ENCODE measurements around the gene UBAC2. TPM values are rescaled to one million over a fixed set of nuclear protein-coding genes. Genes with fewer than 3 reads are reported as not detected.

UBAC2 gene
- total RNA-seq, 1 donor from 2014 or later: 36.2 TPM

DNA sequence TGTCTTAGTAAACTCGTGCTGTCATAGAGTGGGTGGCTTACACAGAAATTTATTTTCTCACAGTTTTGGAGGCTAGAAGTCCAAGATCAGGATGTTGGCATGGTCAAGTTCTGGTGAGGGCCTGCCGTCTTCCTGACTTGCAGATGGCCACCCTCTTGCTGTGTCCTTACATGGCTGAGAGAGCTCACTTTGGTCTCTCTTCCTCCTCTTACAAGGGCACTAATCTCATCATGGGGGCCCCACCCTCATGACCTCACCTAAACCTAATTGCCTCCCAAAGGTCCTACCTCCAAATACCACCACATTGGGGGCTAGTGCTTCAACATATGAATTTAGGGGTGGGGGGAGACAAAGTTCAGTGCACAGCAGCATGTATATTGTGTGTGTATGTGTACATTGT, 71.8 kb downstream of the UBAC2 start:
- DNase-seq: no peak

DNA sequence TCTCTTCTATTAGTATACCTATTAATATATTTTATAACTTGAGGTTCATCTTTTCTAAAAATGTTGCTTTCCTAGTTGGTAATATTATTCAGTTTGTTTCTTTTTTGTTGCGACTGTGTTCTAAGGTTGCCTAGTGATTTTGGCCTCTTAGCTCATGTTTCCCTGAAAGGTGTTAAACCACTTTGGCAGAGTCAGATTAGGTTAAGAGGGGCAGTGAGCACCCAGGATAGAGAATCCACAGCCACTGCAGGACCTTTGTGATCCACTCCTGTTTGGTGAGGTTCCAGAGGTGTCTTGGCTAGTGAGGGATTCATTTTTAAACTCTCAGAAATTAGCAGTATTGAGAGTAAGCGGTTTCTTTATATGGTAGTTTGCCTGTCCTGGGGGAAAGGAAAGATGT, 72.5 kb downstream of the UBAC2 start:
- no peak for DNase-seq

DNA sequence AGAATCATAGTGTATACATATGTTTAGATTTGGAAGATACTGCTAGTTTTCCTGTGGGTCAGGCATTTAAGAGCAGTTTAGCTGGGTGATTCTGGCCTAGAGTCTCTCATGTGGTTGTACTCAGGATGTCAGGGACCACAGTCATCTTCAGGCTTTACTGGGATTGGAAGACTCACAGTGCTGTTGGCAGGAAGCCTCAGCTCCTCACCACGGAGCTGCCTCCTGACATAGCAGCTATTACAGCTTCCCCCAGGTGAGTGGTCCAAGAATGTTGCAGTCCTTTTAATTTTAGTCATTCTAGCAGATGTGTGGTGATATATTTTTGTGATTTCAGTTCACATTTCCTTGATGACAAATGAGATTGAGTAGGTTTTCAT, 74.4 kb downstream of the UBAC2 start:
- no peak for DNase-seq

DNA sequence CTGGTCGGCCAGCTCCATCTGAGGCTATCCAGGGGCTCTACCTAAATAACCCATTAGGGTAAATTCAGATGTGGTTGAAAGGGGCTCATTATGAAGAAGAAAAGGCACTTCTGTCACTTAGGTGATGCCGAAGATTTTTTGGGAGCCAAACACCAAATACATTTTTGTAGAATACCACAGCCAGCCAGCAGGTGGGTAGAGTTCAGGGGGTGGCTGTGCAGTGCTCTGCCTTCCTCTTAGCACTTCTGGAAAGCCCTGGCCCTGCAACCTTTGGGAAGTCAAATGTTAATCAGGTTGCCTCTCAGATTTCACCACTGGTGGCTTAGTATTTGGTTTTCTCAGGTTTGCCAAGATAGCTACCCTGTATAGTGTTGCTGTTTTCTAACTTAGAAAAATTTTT, 76.1 kb downstream of the UBAC2 start:
- no peak for DNase-seq

DNA sequence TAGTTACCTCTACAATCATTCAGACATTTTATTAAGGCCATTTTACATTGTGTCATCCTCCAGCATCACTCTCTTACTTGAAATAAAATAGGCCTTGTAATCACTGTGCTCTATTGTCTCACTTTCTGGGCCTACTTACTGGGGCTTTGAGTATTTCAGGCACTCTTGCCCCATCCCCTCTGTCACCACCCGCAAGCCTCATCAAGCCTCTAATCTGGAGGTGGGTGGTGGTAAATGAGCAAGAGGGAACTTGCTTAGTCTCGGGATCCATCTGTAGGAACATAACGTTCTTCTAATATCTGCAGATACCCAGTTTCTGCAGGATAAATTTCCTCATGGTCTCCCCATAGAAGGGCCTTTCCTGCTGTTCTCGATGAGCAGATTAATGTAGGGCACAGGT, 77.0 kb downstream of the UBAC2 start:
- DNase-seq: no peak

DNA sequence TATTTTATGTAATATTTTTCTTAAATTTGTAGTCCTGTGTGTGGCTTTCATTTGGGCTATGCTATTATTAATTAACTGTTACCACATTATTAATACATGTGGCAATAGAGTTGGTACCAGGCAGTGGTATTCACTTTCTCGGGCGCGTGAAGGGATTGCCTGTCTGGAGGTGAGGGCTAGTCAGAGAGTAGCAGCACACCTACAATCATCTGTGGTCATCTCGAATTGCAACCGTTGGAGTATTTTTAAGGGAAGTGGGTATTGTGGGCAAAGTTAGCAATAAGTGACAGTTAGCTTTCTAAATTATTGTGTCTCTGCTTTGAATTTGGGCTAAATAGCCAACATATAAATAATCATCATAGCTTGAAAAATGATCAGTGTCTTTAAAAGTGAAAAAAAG, 77.5 kb downstream of the UBAC2 start:
- no peak for DNase-seq

DNA sequence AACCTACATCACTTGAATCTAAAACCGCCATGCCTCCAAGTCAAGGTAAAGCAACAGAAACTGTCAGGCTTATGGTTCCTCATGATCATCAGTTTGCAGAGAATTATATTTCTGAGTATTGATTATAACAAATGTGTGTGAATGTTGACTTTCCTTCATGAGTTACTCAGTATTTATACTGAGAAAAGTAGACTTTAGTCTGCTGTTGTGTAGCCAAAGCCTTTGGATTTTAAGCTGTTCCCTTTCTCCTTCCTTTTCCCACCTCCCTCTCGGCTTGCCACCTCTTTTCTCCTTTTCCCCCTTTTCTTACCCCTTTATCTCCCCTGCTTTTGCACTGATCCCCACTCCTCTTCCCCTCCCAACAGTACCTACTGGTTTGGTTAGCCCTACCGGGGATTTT, 78.2 kb downstream of the UBAC2 start:
- DNase-seq: no peak

DNA sequence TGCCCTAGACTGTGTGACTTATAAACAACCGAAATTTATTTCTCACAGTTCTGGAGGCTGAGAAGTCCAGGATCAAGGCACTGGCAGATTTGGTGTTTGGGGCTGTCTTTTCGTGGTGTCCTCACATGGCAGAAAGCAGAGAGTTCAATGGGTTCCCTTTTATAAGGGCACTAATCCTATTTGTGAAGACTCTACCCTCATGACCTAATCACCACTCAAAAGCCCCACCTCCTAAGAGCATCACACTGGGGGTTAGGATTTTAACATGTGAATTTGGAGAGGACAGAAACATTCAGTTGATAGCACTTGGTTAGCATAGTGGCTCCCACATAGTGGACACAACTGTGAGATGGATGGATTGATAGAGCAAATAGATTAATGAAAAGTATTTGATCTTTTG, 79.0 kb downstream of the UBAC2 start:
- no peak for DNase-seq

DNA sequence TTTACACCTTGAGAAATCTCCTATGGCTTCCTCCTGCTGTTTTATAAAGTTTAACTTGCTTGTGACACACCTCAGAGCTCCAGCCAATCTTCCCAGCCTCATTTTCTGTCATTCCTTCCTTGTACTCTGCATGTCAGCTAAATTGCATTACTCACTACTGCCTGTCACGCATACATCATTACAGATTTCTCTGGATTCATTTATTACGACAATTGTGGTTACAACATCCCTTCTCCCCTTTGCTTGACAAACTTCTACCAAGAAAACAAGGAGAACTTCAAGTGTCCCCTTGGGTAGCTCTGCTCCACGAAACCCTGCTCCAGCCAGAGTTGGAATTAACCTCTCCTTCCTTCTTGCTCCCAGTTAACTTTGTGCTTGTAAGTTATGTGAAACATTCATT, 79.5 kb downstream of the UBAC2 start:
- no peak for DNase-seq

DNA sequence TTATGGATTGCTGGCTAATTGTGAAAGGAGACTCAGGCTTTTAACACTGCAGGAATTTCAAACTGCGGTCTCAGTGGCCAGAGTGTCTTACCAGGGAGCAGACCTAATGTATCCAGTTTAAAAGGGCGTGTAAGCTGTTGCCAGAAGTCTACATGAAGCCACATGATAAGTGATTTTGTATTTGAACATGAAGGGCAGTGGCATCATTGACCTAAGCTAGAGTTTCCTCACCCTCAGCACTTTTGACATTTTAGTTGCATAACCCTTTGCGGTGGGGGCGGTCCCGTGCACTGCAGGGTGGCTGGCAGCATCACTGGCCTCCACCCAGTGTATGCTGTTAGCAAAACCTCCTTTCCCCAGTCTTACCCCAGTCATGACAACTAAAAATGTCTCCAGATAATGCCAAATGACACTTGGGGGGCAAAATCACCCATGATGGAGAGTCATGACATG, 81.2 kb downstream of the UBAC2 start:
- DNase-seq: no peak

DNA sequence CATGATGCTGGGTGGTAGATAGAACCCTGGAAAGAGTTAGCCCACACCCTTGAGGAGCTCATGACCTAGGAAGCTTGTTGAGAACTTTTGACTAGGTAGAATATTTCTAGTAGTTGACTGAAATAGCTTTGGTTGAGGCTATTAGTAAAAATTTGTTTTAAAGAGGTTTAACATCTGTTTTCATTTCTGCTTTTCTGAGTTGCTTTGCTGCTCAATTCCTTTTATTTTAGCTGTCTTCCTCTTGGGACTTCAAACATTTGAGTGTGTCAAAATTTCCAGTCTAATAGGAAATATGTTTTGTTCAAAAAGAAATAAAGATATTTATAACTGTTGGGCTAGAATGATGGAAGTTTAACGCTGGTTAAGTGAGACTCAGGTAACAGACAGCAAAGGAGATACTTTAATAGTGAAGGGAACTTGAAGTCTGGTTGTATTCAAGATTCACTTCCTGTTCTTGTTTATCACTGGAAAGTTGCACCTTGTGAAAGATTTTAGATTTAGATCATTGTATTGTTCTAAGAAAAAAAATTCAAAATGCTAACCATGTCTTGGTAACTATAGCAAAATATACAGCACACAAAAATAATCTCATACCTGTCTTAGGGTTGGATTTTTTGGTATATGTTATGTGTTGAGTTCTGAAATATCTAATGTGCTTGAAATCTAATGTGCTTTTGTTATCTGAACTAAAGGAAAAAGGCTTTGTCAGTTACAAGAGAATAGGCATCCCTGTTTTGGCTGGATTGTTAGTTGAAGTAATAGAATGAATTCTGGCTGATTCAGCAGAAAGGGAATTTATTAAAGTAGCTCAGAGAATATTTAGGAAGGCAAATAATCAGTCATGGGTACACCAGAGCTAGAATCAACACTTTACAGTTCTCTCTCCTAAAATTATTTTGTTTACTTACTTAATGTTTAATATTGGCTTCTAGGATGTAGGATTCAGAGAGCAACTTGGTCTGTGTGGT, 81.9 kb downstream of the UBAC2 start:
- no peak for DNase-seq

DNA sequence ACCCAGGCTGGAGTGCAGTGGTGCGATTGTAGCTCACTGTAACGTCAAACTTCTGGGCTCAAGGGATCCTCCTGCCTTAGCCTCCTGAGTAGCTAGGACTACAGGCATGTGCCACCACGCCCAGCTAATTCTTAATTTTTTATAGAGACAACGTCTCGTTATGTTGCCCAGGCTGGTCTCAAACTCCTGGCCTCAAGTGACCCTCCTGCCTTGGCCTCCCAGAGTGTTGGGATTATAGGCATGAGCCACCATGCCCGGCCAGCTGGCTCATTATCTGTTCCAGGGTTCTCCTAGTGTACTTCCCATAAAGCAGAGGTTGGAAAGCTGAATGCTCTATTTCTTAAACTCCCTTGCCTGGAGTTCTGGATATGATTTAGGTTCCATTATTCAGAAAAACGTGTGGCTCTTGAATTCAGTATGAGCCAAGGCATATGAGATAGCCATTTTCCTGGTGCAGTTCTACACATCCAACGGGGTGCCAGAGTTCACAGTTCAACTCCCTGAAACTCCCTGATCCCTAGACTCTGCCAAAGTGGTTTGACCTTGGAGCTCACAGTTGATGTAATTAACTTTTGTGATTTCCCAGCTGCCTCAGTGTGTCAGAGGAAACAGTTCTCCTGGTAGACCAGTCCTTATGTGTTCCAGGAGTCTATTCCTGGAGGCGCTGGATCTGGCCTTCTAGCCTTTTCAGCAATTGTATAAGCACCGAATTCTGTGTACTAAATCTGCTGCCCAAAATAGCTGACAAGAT, 85.0 kb downstream of the UBAC2 start:
- no peak for DNase-seq

DNA sequence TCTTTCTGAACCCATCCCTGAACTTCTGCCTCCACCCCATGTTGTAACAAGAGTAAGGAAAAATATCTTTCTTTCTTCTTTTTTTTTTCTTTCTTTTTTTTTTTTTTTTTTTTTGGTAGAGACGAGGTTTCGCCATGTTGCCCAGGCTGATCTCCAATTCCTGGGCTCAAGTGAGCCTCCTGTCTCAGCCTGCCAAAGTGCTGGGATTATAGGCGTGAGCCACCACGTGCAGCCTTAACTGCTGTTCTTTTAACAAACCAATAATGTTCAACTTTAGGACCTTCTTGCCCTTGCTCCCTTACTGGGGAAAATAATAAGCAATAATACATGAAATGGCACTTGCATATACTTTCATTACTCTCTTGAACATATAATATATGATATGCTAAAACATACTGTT, 86.9 kb downstream of the UBAC2 start:
- no peak for DNase-seq

DNA sequence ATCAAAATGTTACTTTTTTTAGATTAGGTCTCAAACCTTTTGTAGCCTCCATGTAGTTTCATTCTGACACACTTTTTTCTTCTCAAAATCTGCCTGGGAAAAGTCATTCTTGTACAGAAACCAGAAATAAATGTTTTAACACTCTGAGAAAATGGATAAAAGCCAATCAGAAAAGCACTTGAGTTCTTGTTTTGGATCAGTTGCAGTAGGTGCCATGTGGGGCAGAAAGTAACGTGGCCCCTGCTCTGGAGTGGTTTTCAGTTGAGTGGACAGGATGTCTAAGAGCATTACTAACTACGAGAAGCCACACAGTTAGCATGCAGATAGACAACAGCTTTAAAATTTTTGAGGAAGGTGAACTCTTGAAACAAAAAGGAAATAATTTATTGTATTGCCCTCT, 87.4 kb downstream of the UBAC2 start:
- DNase-seq: no peak

DNA sequence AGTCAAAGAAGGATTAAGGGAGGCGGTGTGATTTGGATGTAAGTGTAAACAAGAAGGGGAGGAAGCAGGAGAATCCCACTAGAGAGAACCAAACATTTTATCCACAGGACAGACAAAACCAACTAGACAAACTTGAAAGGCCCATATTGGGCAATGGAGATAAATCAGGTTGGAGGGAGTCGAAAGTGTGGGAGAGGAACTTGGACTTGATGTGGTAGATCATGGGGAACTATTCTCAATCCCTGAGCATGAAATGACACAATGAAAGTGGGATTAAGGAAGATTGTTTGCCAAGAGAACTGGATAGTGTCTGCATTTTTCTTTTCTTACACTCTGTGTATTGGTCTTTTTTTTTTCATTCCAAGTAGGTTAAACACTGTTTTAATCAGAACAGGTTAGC, 88.6 kb downstream of the UBAC2 start:
- no peak for DNase-seq

DNA sequence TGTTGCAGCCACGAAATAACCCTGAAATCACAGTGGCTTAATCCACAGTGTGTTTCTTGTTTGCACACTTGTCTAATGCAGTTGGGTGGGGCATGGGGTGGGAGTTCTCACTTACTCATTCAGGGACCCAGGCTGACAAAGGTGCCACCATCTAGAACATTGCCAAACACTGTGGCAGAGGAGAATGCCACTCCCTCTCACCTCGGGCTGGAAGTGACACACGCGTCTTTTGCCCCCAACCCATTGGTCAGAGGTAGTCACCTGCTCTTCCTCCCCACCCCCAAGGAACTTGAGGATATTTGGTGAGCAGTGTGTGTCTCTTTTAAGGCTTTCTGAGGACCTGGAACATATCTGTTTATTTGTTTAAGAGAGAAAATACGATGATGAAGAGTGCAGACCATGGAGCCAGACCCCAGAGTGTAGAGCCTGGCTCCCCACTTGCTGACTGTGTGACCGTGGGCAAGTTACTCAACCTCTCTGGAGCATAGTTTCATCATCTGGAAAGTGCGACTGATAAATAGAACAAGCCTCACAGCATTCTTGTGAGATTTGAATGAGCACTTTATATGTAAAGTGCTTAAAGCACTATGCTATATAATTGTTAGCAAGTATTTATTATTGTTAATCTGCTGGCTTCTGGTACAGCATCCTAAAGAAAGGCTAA, 89.2 kb downstream of the UBAC2 start:
- DNase-seq: no peak

DNA sequence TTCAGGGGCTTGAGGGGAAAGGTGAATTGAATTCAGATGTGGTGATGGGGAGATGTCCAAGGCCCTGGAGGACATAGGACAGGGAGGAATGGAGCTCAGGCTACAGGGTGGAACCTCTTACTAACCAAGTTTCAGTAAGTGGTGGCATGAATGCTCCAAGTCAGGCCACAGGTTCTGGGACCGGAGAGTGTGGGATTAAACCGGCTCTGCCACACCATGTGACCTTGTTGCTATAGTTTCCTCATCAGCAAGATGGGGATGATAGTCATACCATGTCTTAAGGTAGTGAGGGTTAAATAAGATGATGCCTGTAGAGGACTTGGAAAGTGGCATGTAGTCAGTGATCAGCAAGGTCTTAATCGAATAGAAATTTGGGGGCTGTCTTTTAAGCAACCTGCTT, 90.2 kb downstream of the UBAC2 start:
- no peak for DNase-seq

DNA sequence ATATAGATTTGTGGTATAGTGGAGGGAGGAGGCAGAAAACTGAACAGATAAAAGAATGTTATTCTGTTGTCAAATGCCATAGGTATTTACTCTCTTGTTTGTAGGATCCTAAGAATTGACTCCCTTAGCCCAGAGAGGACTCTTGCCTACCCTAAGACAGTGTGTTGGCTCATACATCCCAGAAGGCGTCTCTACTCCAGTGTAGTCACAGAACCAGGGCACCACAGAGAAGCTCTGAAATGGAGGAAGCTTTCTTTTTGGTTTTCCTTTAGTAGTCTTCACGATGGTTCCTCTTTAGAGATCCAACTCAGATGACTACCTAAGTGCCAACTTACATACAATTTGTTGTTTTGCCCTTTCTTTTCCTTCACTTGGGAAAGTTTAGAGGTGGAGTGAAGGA, 92.5 kb downstream of the UBAC2 start:
- no peak for DNase-seq

DNA sequence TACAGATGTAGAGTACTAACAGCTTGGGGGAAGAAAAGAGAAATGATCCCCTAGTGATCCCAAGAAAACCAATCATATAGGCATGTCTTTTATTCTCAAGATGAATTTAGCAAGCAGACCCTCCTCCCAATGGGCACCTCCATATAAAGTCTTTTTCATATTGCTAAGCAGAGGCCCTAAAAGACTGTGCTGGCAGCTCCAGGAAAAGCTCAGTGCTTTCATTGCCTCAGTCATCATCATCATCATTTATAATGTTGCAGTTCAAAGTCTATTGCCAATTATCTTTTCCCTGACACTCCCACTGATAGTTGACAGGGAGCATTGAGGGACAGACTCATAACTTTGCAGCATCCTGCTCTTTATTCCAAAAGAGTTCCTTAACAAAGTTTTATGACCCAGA, 93.5 kb downstream of the UBAC2 start:
- DNase-seq: no peak

DNA sequence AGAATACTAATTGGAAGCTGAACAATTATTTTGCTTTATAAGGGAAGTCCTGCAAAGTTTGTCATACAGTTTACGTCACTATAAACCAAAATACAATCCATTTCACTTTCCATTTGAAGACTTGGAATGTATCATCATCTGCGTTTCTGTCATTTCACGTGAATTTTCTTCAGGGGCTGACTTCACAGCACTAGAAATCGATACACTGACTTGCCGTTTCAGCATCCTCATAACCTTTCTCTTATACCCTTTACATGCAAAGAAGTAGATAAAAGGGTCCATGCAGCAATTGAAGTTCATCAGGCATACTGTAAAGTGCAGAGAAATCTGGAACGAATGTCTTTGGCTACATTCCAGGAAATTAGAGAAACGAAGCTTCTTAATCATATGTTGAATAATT, 94.3 kb downstream of the UBAC2 start:
- no peak for DNase-seq

DNA sequence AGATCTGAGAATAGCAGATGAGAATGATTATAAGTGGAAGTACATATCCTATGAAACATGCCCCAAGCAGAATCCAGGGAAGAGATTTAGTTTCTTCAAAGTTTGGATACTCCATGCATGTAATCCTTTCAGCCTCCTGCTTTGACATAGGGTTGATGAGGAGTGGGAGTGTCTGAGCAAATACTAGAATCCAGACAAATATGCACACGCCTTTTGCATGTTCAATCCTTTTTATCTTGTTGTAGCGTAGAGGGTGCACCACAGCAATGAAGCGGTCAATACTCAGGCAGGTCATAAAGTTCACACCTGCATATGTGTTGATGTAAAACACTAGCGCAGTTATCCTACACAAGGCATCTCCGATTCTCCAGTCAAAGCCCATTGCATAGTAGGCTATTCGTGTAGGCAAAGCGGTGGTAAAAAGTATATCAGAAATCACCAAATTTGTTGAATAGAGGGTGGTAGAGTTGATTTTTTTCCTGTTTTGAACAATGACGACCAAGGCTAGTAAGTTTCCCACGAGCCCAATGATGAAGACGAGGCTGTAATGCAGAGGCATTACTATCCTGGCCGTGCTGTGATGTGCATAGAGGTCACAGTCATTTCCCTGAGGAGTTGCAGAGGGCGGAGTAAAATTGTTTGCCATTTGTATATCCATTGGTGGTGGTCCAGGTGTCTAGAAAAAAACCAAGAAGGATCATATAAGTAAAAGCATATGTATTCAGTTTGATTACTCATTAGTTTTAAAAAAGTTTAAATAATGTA, 95.0 kb downstream of the UBAC2 start:
- no peak for DNase-seq

DNA sequence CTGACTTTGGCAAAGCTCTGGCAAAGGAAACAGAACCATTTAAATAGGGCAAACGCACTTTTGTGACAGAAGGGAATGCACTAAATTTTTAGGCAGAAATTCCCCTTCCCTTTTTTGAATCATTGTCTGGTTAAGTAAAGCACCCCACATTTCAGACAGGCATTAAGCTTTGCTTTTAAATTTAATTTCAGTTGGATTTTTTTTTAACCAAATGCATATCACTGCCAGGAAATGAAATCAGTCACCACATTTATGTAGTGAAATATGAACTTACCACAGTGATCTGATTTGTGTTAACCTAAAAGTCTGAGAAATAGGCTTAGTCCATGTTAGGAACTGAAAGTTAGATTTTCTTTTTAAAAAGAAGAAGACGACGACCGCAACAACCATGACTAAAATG, 95.7 kb downstream of the UBAC2 start:
- no peak for DNase-seq

All from occipital lobe (tissue), 2 donors.